ENCODE data around the gene CELF2.

Gene CELF2

GRCh38 chr10:11354823-11355222 is 337.2 kb downstream of the CELF2 start:
- TF ChIP-seq CTCF (IDR thresholded peaks at IDR 0.05; ENCODE audit: low read length, missing control alignments) = no peak
- DNase-seq (ENCODE audit: low read depth) = no peak
- no peak overlapping the region for H3K4me3 ChIP-seq (replicated peaks; ENCODE audit: low read depth, low read length)

- TF ChIP-seq CTCF (IDR thresholded peaks at IDR 0.05; ENCODE audit: low read length, missing control alignments) = no peak
- no peak for DNase-seq (ENCODE audit: low read depth)
- no peak overlapping the region for H3K4me3 ChIP-seq (replicated peaks; ENCODE audit: low read depth, low read length)
These were observed 337.9 kb downstream of the CELF2 start for GRCh38 chr10:11355592-11355991.

- no peak overlapping the region for H3K4me3 ChIP-seq (replicated peaks; ENCODE audit: low read depth, low read length)
- DNase-seq (ENCODE audit: low read depth) = no peak
- no peak for TF ChIP-seq CTCF (IDR thresholded peaks at IDR 0.05; ENCODE audit: low read length, missing control alignments)
These were observed 339.8 kb downstream of the CELF2 start for GRCh38 chr10:11357439-11357838.

GRCh38 chr10:11358011-11358410 is 340.3 kb downstream of the CELF2 start:
- no peak for TF ChIP-seq CTCF (IDR thresholded peaks at IDR 0.05; ENCODE audit: low read length, missing control alignments)
- no peak overlapping the region for H3K4me3 ChIP-seq (replicated peaks; ENCODE audit: low read depth, low read length)
- no peak for DNase-seq (ENCODE audit: low read depth)

- no peak for TF ChIP-seq CTCF (IDR thresholded peaks at IDR 0.05; ENCODE audit: low read length, missing control alignments)
- no peak overlapping the region for H3K4me3 ChIP-seq (replicated peaks; ENCODE audit: low read depth, low read length)
- no peak for DNase-seq (ENCODE audit: low read depth)
These were observed 341.4 kb downstream of the CELF2 start for GRCh38 chr10:11358923-11359575.

- TF ChIP-seq CTCF (IDR thresholded peaks at IDR 0.05; ENCODE audit: low read length, missing control alignments) = no peak
- H3K4me3 ChIP-seq (replicated peaks; ENCODE audit: low read depth, low read length) = no peak overlapping the region
- DNase-seq (ENCODE audit: low read depth) = no peak
These were observed 342.2 kb downstream of the CELF2 start for GRCh38 chr10:11359869-11360268.

- no peak for DNase-seq (ENCODE audit: low read depth)
- H3K4me3 ChIP-seq (replicated peaks; ENCODE audit: low read depth, low read length) = no peak overlapping the region
- TF ChIP-seq CTCF (IDR thresholded peaks at IDR 0.05; ENCODE audit: low read length, missing control alignments) = no peak
These were observed 345.8 kb downstream of the CELF2 start for GRCh38 chr10:11363497-11363896.
